ENCODE data around the gene SBF1. TPM values are rescaled to one million over a fixed set of nuclear protein-coding genes. Genes with fewer than 3 reads are reported as not detected.

Gene SBF1
- total RNA-seq, 1 donor from 2014 or later: 123 TPM

- H3K4me3 ChIP-seq (ENCODE audit: low read depth, low read length): no peak overlapping the region
- peaks cover 62% of the 10 kb centered on the region for H3K36me3 ChIP-seq (ENCODE audit: control insufficient read depth, insufficient read depth, low read length)
- TF ChIP-seq, protein P1, sequence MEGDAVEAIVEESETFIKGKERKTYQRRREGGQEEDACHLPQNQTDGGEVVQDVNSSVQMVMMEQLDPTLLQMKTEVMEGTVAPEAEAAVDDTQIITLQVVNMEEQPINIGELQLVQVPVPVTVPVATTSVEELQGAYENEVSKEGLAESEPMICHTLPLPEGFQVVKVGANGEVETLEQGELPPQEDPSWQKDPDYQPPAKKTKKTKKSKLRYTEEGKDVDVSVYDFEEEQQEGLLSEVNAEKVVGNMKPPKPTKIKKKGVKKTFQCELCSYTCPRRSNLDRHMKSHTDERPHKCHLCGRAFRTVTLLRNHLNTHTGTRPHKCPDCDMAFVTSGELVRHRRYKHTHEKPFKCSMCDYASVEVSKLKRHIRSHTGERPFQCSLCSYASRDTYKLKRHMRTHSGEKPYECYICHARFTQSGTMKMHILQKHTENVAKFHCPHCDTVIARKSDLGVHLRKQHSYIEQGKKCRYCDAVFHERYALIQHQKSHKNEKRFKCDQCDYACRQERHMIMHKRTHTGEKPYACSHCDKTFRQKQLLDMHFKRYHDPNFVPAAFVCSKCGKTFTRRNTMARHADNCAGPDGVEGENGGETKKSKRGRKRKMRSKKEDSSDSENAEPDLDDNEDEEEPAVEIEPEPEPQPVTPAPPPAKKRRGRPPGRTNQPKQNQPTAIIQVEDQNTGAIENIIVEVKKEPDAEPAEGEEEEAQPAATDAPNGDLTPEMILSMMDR (IDR thresholded peaks at IDR 0.05; ENCODE audit: insufficient read depth, low read length, severe bottlenecking): no peak
- FAIRE-seq (no peak), DNase-seq (ENCODE audit: low read depth) (no peak)
- no peaks in the 10 kb centered on the region for H3K27me3 ChIP-seq (ENCODE audit: control insufficient read depth, insufficient read depth, low read length)
These were observed 15.8 kb downstream of the SBF1 start for GRCh38 chr22:50459016-50459415.

- Histone ChIP-seq H3K36me3 (ENCODE audit: control insufficient read depth, insufficient read depth, low read length) (peaks cover 59% of the 10 kb centered on the region), H3K4me3 (ENCODE audit: low read depth, low read length) (no peak overlapping the region), H3K27me3 (ENCODE audit: control insufficient read depth, insufficient read depth, low read length) (no peaks in the 10 kb centered on the region)
- FAIRE-seq (no peak), DNase-seq (ENCODE audit: low read depth) (no peak)
- TF ChIP-seq, protein P1 (IDR thresholded peaks at IDR 0.05; ENCODE audit: insufficient read depth, low read length, severe bottlenecking): no peak
These were observed 18.2 kb downstream of the SBF1 start for GRCh38 chr22:50456466-50457234.

- Histone ChIP-seq H3K4me3 (ENCODE audit: low read depth, low read length) (no peak overlapping the region), H3K36me3 (ENCODE audit: control insufficient read depth, insufficient read depth, low read length) (peaks cover 58% of the 10 kb centered on the region), H3K27me3 (ENCODE audit: control insufficient read depth, insufficient read depth, low read length) (no peaks in the 10 kb centered on the region)
- FAIRE-seq (no peak), DNase-seq (ENCODE audit: low read depth) (no peak)
- TF ChIP-seq, protein P1 (IDR thresholded peaks at IDR 0.05; ENCODE audit: insufficient read depth, low read length, severe bottlenecking): no peak
These were observed 18.8 kb downstream of the SBF1 start for GRCh38 chr22:50456026-50456425.

DNA sequence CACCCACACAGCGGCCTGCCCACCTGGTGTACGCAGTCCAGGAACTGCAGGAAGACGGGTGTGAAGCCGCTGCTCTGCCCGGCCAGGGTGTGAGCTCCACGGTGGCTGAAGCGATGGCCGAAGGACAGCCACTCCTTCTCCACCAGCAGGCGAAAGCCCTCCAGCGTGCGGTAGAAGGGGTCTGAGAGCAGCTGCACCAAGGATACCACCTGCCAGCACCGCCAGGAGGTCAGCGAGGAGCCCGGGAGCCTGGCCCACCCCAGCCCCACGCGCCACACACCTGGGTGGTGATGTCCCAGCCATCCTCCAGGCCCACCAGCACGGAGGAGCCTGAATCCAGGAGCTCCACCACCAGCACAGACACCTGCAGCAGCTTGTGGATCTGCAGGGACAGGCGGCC is 19.6 kb downstream of the SBF1 start:
- TF ChIP-seq, protein P1 (IDR thresholded peaks at IDR 0.05; ENCODE audit: insufficient read depth, low read length, severe bottlenecking): no peak
- H3K36me3 ChIP-seq (ENCODE audit: control insufficient read depth, insufficient read depth, low read length): peaks cover 52% of the 10 kb centered on the region
- H3K4me3 ChIP-seq (ENCODE audit: low read depth, low read length): no peak overlapping the region
- FAIRE-seq: no peak
- DNase-seq (ENCODE audit: low read depth): no peak
- no peaks in the 10 kb centered on the region for H3K27me3 ChIP-seq (ENCODE audit: control insufficient read depth, insufficient read depth, low read length)

- DNase-seq (ENCODE audit: low read depth) (no peak), FAIRE-seq (no peak)
- Histone ChIP-seq H3K36me3 (ENCODE audit: control insufficient read depth, insufficient read depth, low read length) (peaks cover 49% of the 10 kb centered on the region), H3K27me3 (ENCODE audit: control insufficient read depth, insufficient read depth, low read length) (no peaks in the 10 kb centered on the region), H3K4me3 (ENCODE audit: low read depth, low read length) (no peak overlapping the region)
- TF ChIP-seq, protein P1 (IDR thresholded peaks at IDR 0.05; ENCODE audit: insufficient read depth, low read length, severe bottlenecking): no peak
These were observed 20.2 kb downstream of the SBF1 start for GRCh38 chr22:50454556-50455075.
